H1 (cell line): ENCODE measurements around the gene FBLN2. TPM values are rescaled to one million over a fixed set of nuclear protein-coding genes. Genes with fewer than 3 reads are reported as not detected.

ENCODE experiments used
- CTCF ChIA-PET: fragments of 300-600 bp; sonication (Branson Sonifier 250); formaldehyde crosslinking; loops from one replicate; lab custom pipeline; 2021; ENCODE audit not compliant: partially characterized antibody; lab: Charles Lee
- POLR2A ChIA-PET: fragments of 300-600 bp; sonication (Branson Sonifier 250); formaldehyde crosslinking; loops from one replicate; lab custom pipeline; 2021; ENCODE audit warnings: inconsistent platforms; ENCODE audit not compliant: partially characterized antibody; lab: Charles Lee
- DNase-seq, 2 experiments: peaks; one replicate each; pipeline versions ENCODE4 v3.0.0 to v3.0.0-alpha.2; 2010 to 2022; ENCODE audit warnings: low spot score in 2 of 2, low read depth in 1 of 2, mixed read lengths in 1 of 2
- FAIRE-seq: peaks from 2 replicates; lab custom pipeline; 2011; peaks lifted over from hg19 to GRCh38; lab: Jason Lieb, UNC
- H2AFZ ChIP-seq: 2 replicates; pipeline ENCODE4 v1.8.1; 2012; ENCODE audit warnings: low read length, inconsistent platforms
- H2AK5ac ChIP-seq: 2 replicates; pipeline ENCODE4 v1.6.1; 2013; ENCODE audit warnings: low read depth, low read length
- H2BK120ac ChIP-seq: replicated peaks from 2 replicates; pipeline ENCODE3; 2013; ENCODE audit warnings: low read depth, low read length, inconsistent platforms
- H2BK12ac ChIP-seq: 2 replicates; pipeline ENCODE4 v1.6.1; 2013; ENCODE audit warnings: low read depth, low read length
- H2BK15ac ChIP-seq: 2 replicates; pipeline ENCODE4 v1.6.1; 2013; ENCODE audit warnings: low read length
- H2BK20ac ChIP-seq: 2 replicates; pipeline ENCODE4 v1.6.1; 2013; ENCODE audit warnings: low read length
- H2BK5ac ChIP-seq: 2 replicates; pipeline ENCODE4 v1.6.1; 2013; ENCODE audit warnings: low read depth, low read length
- H3K14ac ChIP-seq: 2 replicates; pipeline ENCODE4 v1.6.1; 2013; ENCODE audit warnings: inconsistent platforms; ENCODE audit not compliant: insufficient read length
- H3K18ac ChIP-seq: 2 replicates; pipeline ENCODE4 v1.6.1; 2013; ENCODE audit warnings: low read length; ENCODE audit errors: extremely low read depth
- H3K23ac ChIP-seq: 2 replicates; pipeline ENCODE4 v1.6.1; 2013; ENCODE audit warnings: inconsistent platforms; ENCODE audit not compliant: insufficient read length
- H3K23me2 ChIP-seq: 2 replicates; pipeline ENCODE4 v1.6.1; 2013; ENCODE audit warnings: low read depth, low read length
- H3K27ac ChIP-seq: 2 replicates; pipeline ENCODE4 v1.6.1; 2011; ENCODE audit warnings: low read depth, low read length, inconsistent platforms
- H3K27me3 ChIP-seq, 4 experiments: replicated peaks in 1 of 4; 1 replicate in 1 of 4; 2 replicates in 3 of 4; pipeline versions ENCODE4 v1.6.1 to v1.8.1; 2011 to 2013; ENCODE audit warnings: low read length in 3 of 4, mild to moderate bottlenecking in 3 of 4, inconsistent platforms in 2 of 4, mixed read lengths in 2 of 4, moderate library complexity in 1 of 4; ENCODE audit not compliant: control insufficient read depth in 3 of 4, insufficient read depth in 3 of 4; ENCODE audit errors: extremely low read depth in 1 of 4
- H3K36me3 ChIP-seq, 4 experiments: 2 replicates each; pipeline versions ENCODE4 v1.6.1 to v1.8.1; 2011 to 2013; ENCODE audit warnings: mild to moderate bottlenecking in 4 of 4, low read length in 3 of 4, moderate library complexity in 2 of 4, control low read depth in 1 of 4, inconsistent platforms in 1 of 4; ENCODE audit not compliant: insufficient read depth in 4 of 4, control insufficient read depth in 2 of 4
- H3K4ac ChIP-seq: replicated peaks from 2 replicates; pipeline ENCODE3; 2013; ENCODE audit warnings: low read length, low read depth, mixed read lengths, inconsistent platforms; ENCODE audit not compliant: insufficient read length
- H3K4me1 ChIP-seq, 4 experiments: replicated peaks in 1 of 4; 1 replicate in 1 of 4; 2 replicates in 3 of 4; pipeline versions ENCODE4 v1.6.1 to v1.8.1; 2011 to 2013; ENCODE audit warnings: low read length in 3 of 4, inconsistent platforms in 2 of 4, mixed read lengths in 1 of 4; ENCODE audit not compliant: insufficient read depth in 4 of 4, control insufficient read depth in 3 of 4
- H3K4me2 ChIP-seq, 2 experiments: 2 replicates each; pipeline versions ENCODE4 v1.6.1 to v1.8.1; 2011 to 2013; ENCODE audit warnings: low read depth in 2 of 2, low read length in 2 of 2, control low read depth in 1 of 2, inconsistent platforms in 1 of 2, mild to moderate bottlenecking in 1 of 2; ENCODE audit not compliant: insufficient read depth in 1 of 2
- H3K4me3 ChIP-seq, 4 experiments: fragments of 200-600, 300-600 bp in 1 of 4; sonication (generic), shearing (Covaris generic), sonication (Bioruptor Twin) in 1 of 4; 2 replicates each; pipeline versions ENCODE4 v1.5.1 to v1.8.1; 2011 to 2016; ENCODE audit warnings: low read length in 4 of 4, low read depth in 3 of 4, control low read depth in 2 of 4, inconsistent platforms in 2 of 4, mild to moderate bottlenecking in 2 of 4, mixed read lengths in 1 of 4, moderate library complexity in 1 of 4; ENCODE audit not compliant: insufficient read depth in 2 of 4; ENCODE audit errors: extremely low read depth in 1 of 4
- H3K56ac ChIP-seq: replicated peaks from 2 replicates; pipeline ENCODE3; 2013; ENCODE audit warnings: low read depth, mild to moderate bottlenecking, mixed read lengths, low read length, inconsistent platforms; ENCODE audit not compliant: insufficient read length
- H3K79me1 ChIP-seq: 2 replicates; pipeline ENCODE4 v1.6.1; 2013; ENCODE audit warnings: low read depth, low read length, control low read depth
- H3K79me2 ChIP-seq, 2 experiments: 2 replicates each; pipeline versions ENCODE4 v1.6.1 to v1.8.1; 2012 to 2013; ENCODE audit warnings: low read length in 2 of 2, mild to moderate bottlenecking in 2 of 2, inconsistent platforms in 1 of 2; ENCODE audit not compliant: insufficient read depth in 2 of 2, control insufficient read depth in 1 of 2
- H3K9ac ChIP-seq, 4 experiments: replicated peaks in 1 of 4; 1 replicate in 1 of 4; 2 replicates in 3 of 4; pipeline versions ENCODE4 v1.6.1 to v1.8.1; 2011 to 2013; ENCODE audit warnings: low read depth in 3 of 4, low read length in 3 of 4, control low read depth in 2 of 4, mild to moderate bottlenecking in 2 of 4, moderate library complexity in 2 of 4, inconsistent platforms in 1 of 4; ENCODE audit errors: extremely low read depth in 1 of 4
- H3K9me3 ChIP-seq, 2 experiments: 2 replicates each; pipeline versions ENCODE4 v1.6.1 to v1.8.1; 2012 to 2013; ENCODE audit warnings: mild to moderate bottlenecking in 2 of 2, moderate library complexity in 2 of 2, control low read depth in 1 of 2, inconsistent platforms in 1 of 2, low read depth in 1 of 2, low read length in 1 of 2, mixed read lengths in 1 of 2; ENCODE audit not compliant: insufficient read depth in 2 of 2
- H4K20me1 ChIP-seq, 2 experiments: replicated peaks in 1 of 2; 2 replicates each; pipeline versions ENCODE3 to v1.8.1; 2011 to 2013; ENCODE audit warnings: inconsistent platforms in 2 of 2, low read length in 2 of 2, mild to moderate bottlenecking in 1 of 2; ENCODE audit not compliant: insufficient read depth in 2 of 2, control insufficient read depth in 1 of 2
- H4K5ac ChIP-seq: 2 replicates; pipeline ENCODE4 v1.6.1; 2013; ENCODE audit warnings: low read length, low read depth, mixed read lengths, inconsistent platforms; ENCODE audit not compliant: insufficient read length
- H4K8ac ChIP-seq: 2 replicates; pipeline ENCODE4 v1.8.0; 2013; ENCODE audit warnings: mild to moderate bottlenecking, moderate library complexity, low read length, inconsistent platforms; ENCODE audit not compliant: insufficient read depth; ENCODE audit errors: extremely low read depth
- H4K91ac ChIP-seq: replicated peaks from 2 replicates; pipeline ENCODE3; 2013; ENCODE audit warnings: low read length, mixed read lengths, inconsistent platforms; ENCODE audit not compliant: insufficient read length
- ATF3 ChIP-seq: IDR thresholded peaks from 2 replicates; pipeline ENCODE4 v1.6.1; 2011; ENCODE audit warnings: low read depth, mild to moderate bottlenecking, low read length; ENCODE audit not compliant: insufficient read depth
- NANOG ChIP-seq: IDR thresholded peaks from 2 replicates; pipeline ENCODE4 v1.6.1; 2011; ENCODE audit warnings: low read length, low read depth, mild to moderate bottlenecking, inconsistent platforms; ENCODE audit not compliant: insufficient read depth, poor library complexity, severe bottlenecking
- SIX5 ChIP-seq: IDR thresholded peaks from 2 replicates; pipeline ENCODE4 v1.6.1; 2011; ENCODE audit warnings: mild to moderate bottlenecking, low read depth, low read length
- TCF12 ChIP-seq: IDR thresholded peaks from 2 replicates; pipeline ENCODE4 v1.6.1; 2011; ENCODE audit warnings: low read depth, mild to moderate bottlenecking, low read length
- WGBS, 2 experiments: shearing (Covaris generic) in 1 of 2; methylation state at CpG; one replicate each; pipeline versions ENCODE4 v1.1.6 to v1.1.7; 2013 to 2015; ENCODE audit warnings: low lambda C conversion rate in 2 of 2, mixed read lengths in 2 of 2, inconsistent platforms in 1 of 2, low coverage in 1 of 2, missing lambda C conversion rate in 1 of 2; ENCODE audit not compliant: insufficient replicate concordance in 2 of 2, insufficient coverage in 1 of 2, insufficient read length in 1 of 2; ENCODE audit errors: extremely low coverage in 1 of 2, missing lambda C conversion rate in 1 of 2; 5-methylcytosine and 5-hydroxymethylcytosine counted together
- polyA plus RNA-seq, 7 experiments: library from polyadenylated mRNA; depleted of rRNA in 3 of 7; stranded (reverse) in 5 of 7; unstranded in 2 of 7; fragments of >200 nt in 5 of 7; fragments of 200-250 nt in 2 of 7; gene quantifications; 1 replicate in 5 of 7; 2 replicates in 1 of 7; 4 replicates in 1 of 7; pipeline versions ENCODE4 v1.2.1 to v1.2.3, GENCODE V29; 2011 to 2013; ENCODE audit warnings: missing spikeins in 2 of 7, mixed read lengths in 2 of 7
- total RNA-seq: library from RNA; stranded (reverse); fragmentation: NEBNext Ultra II Directional; extraction: Animal tissue kit (Norgen Biotek cat#: 25700); gene quantifications from 2 replicates; pipeline ENCODE4 v1.2.1, GENCODE V29; 2021

The FBLN2 gene
- total and polyA plus RNA-seq, 2 of the 8 experiments (the other 6 are each of a cell fraction or from before 2014, with no cell fraction given): 17.4 to 24.2 TPM

GRCh38 chr3:13588993-13589392 is 40.1 kb downstream of the FBLN2 start:
- Histone ChIP-seq H2BK15ac (no peak overlapping the region), H2BK12ac (no peak overlapping the region), H3K23ac (no peak overlapping the region), H3K9me3 (no peaks in the 10 kb centered on the region), H2BK5ac (no peak overlapping the region), H3K56ac (no peak overlapping the region), H3K27ac (no peak overlapping the region), H4K5ac (no peak overlapping the region), H4K8ac (no peak overlapping the region), H3K4me1 (peaks cover 2 to 14% (median 9%) of the 10 kb centered on the region in 4 experiments; a peak in 5 of 7 replicates), H3K36me3 (no peaks in the 10 kb centered on the region), H4K91ac (no peak overlapping the region), H3K18ac (no peak overlapping the region), H3K9ac (no peak overlapping the region), H3K23me2 (no peaks in the 10 kb centered on the region), H2BK20ac (no peak overlapping the region), H3K79me2 (no peaks in the 10 kb centered on the region), H2AK5ac (no peak overlapping the region), H2BK120ac (no peak overlapping the region), H3K27me3 (no peaks in the 10 kb centered on the region; a peak in 1 of 7 replicates), H3K4me3 (no peak overlapping the region), H4K20me1 (no peaks in the 10 kb centered on the region), H2AFZ (no peak overlapping the region), H3K4ac (no peak overlapping the region), H3K79me1 (no peaks in the 10 kb centered on the region; the same call in 1 of the 2 replicates), H3K4me2 (no peak overlapping the region), H3K14ac (no peak overlapping the region)
- no peak for FAIRE-seq
- DNase-seq: no peak
- ChIA-PET POLR2A (no interaction called here), CTCF (interaction anchor here (1.2 to 2.1 kb wide), 5 partner anchors 15 to 93 kb away, joined by 3 to 4 read pairs (median 4); no protein-coding TSS in a partner anchor)
- 82% methylated on average over 4 of the region's 4 CpGs; no CpG with 5 or more reads in 1 of the 2 experiments for WGBS, 2 experiments
- TF ChIP-seq TCF12 (no peak), ATF3 (no peak), NANOG (no peak), SIX5 (no peak)
